Tibial nerve (tissue), 4 donors: Measurements from ENCODE around the gene TFRC. TPM values are rescaled to one million over a fixed set of nuclear protein-coding genes. Genes with fewer than 3 reads are reported as not detected.
"Not testable (repeated sequence)": the region's sequence is repeated elsewhere in the genome, so short reads cannot be mapped to it uniquely, and the experiment has no call there.

Source experiments
- DNase-seq, 2 donors: peaks; one replicate each; pipeline ENCODE4 v3.0.0-alpha.2; 2019; ENCODE audit warnings: low spot score in 2 of 2
- H3K27ac ChIP-seq, 4 donors: fragments of 200-600 bp; sonication (generic) in 3 of 4; one replicate each; pipeline ENCODE4 v1.5.1; 2017 to 2019; ENCODE audit warnings: mild to moderate bottlenecking in 1 of 4
- H3K27me3 ChIP-seq, 2 donors: fragments of 200-600 bp; sonication (generic) in 1 of 2; one replicate each; pipeline versions ENCODE4 v1.5.1 to v1.6.0; 2017 to 2019
- H3K36me3 ChIP-seq, 3 donors: fragments of 200-600 bp; sonication (generic); one replicate each; pipeline ENCODE4 v1.5.1; 2018 to 2019
- H3K4me1 ChIP-seq, 4 donors: fragments of 200-600 bp; sonication (generic) in 3 of 4; one replicate each; pipeline ENCODE4 v1.5.1; 2017 to 2019
- H3K4me3 ChIP-seq, 4 donors: fragments of 200-600 bp; sonication (generic) in 3 of 4; one replicate each; pipeline ENCODE4 v1.5.1; 2017 to 2019; ENCODE audit warnings: mild to moderate bottlenecking in 1 of 4, moderate library complexity in 1 of 4
- H3K9me3 ChIP-seq, 4 donors: fragments of 200-600 bp; sonication (generic) in 3 of 4; one replicate each; pipeline ENCODE4 v1.5.1; 2017 to 2019
- CTCF ChIP-seq, 5 experiments: fragments of 200-600 bp in 3 of 5; fragments of 450-650 bp in 2 of 5; sonication (generic) in 3 of 5; IDR thresholded peaks; one replicate each; pipeline ENCODE4 v1.5.1; 2016 to 2019; ENCODE audit warnings: antibody characterized with exemption in 5 of 5, mild to moderate bottlenecking in 3 of 5, moderate library complexity in 2 of 5
- EP300 ChIP-seq, 2 donors: sonication (generic); formaldehyde crosslinking; IDR thresholded peaks; one replicate each; pipeline ENCODE4 v1.6.1; 2017; ENCODE audit warnings: antibody characterized with exemption in 2 of 2, mild to moderate bottlenecking in 1 of 2
- POLR2A ChIP-seq, 2 donors: fragments of 450-650 bp; IDR thresholded peaks; one replicate each; pipeline ENCODE4 v1.6.1; 2017; ENCODE audit warnings: antibody characterized with exemption in 2 of 2, mild to moderate bottlenecking in 2 of 2, moderate library complexity in 2 of 2
- WGBS, 2 donors: methylation state at CpG; one replicate each; pipeline ENCODE4 v1.1.5; 2018; 5-methylcytosine and 5-hydroxymethylcytosine counted together
- total RNA-seq, 4 donors: library from RNA; depleted of rRNA; stranded (reverse); fragments of >200 nt; gene quantifications; one replicate each; pipeline ENCODE4 v1.1.0, GENCODE V29; 2016

The TFRC gene
- total RNA-seq, 4 donors from 2014 or later: 36.7 to 86.7 (median 43.5) TPM

GRCh38 chr3:196026059-196026458 lies 55.8 kb downstream of the TFRC start:
- H3K4me1 ChIP-seq, H3K27ac ChIP-seq, H3K27me3 ChIP-seq, H3K9me3 ChIP-seq, H3K4me3 ChIP-seq, H3K36me3 ChIP-seq, DNase-seq: not testable (repeated sequence)
- peak in 2 of 5 experiments; percentile 12 to 17 for TF ChIP-seq CTCF (IDR thresholded peaks at IDR 0.05)
- 24 to 36% methylated on average over 10 of the region's 10 CpGs for WGBS, 2 donors

GRCh38 chr3:196024968-196025367 lies 56.9 kb downstream of the TFRC start:
- H3K4me1 ChIP-seq: no peaks in the 10 kb centered on the region
- no peak for TF ChIP-seq EP300 (IDR thresholded peaks at IDR 0.05)
- TF ChIP-seq CTCF (IDR thresholded peaks at IDR 0.05): no peak
- no peak for TF ChIP-seq POLR2A (IDR thresholded peaks at IDR 0.05)
- H3K27ac ChIP-seq: no peak overlapping the region
- no peaks in the 10 kb centered on the region for H3K9me3 ChIP-seq
- no peak for DNase-seq
- H3K27me3 ChIP-seq: peaks cover 0 to 5% of the 10 kb centered on the region in 2 donors
- no peaks in the 10 kb centered on the region for H3K36me3 ChIP-seq
- H3K4me3 ChIP-seq: no peak overlapping the region
- 77 to 83% methylated on average over 12 of the region's 12 CpGs for WGBS, 2 donors

- Histone ChIP-seq H3K4me3 (no peak overlapping the region), H3K4me1 (no peaks in the 10 kb centered on the region), H3K36me3 (no peaks in the 10 kb centered on the region), H3K27ac (no peak overlapping the region), H3K27me3 (peaks cover 0 to 5% of the 10 kb centered on the region in 2 donors), H3K9me3 (no peaks in the 10 kb centered on the region)
- 88 to 89% methylated on average over 8 of the region's 8 CpGs for WGBS, 2 donors
- TF ChIP-seq POLR2A (IDR thresholded peaks at IDR 0.05) (no peak), CTCF (IDR thresholded peaks at IDR 0.05) (no peak), EP300 (IDR thresholded peaks at IDR 0.05) (no peak)
- DNase-seq: no peak
These were observed 57.9 kb downstream of the TFRC start for GRCh38 chr3:196023947-196024346.

GRCh38 chr3:196022499-196022878 lies 59.4 kb downstream of the TFRC start:
- H3K9me3 ChIP-seq, H3K4me1 ChIP-seq, H3K27me3 ChIP-seq, H3K27ac ChIP-seq, DNase-seq, H3K4me3 ChIP-seq, H3K36me3 ChIP-seq: not testable (repeated sequence)
- 81 to 89% methylated on average over 8 of the region's 8 CpGs for WGBS, 2 donors

- 77 to 84% methylated on average over 3 of the region's 3 CpGs for WGBS, 2 donors
- no peaks in the 10 kb centered on the region for H3K4me1 ChIP-seq
- no peak for DNase-seq
- H3K9me3 ChIP-seq: no peaks in the 10 kb centered on the region
- no peak overlapping the region for H3K4me3 ChIP-seq
- no peak overlapping the region for H3K27ac ChIP-seq
- H3K36me3 ChIP-seq: no peaks in the 10 kb centered on the region
- H3K27me3 ChIP-seq: no peaks in the 10 kb centered on the region
- TF ChIP-seq CTCF (IDR thresholded peaks at IDR 0.05): no peak
- TF ChIP-seq EP300 (IDR thresholded peaks at IDR 0.05): no peak
These were observed 61.5 kb downstream of the TFRC start for GRCh38 chr3:196020373-196020772.

GRCh38 chr3:196019576-196019975 lies 62.3 kb downstream of the TFRC start:
- H3K9me3 ChIP-seq: not testable (repeated sequence)
- 42% methylated on average over 9 to 12 of the region's 12 CpGs for WGBS, 2 donors

GRCh38 chr3:196018159-196018558 lies 63.7 kb downstream of the TFRC start:
- H3K27me3 ChIP-seq, H3K27ac ChIP-seq, H3K36me3 ChIP-seq, H3K9me3 ChIP-seq, DNase-seq, H3K4me3 ChIP-seq, H3K4me1 ChIP-seq: not testable (repeated sequence)
- 83 to 91% methylated on average over 5 of the region's 5 CpGs for WGBS, 2 donors

More at GRCh38 chr3:196019576-196019975, 62.3 kb downstream of the TFRC start:
- H3K27me3 ChIP-seq, H3K4me1 ChIP-seq, H3K27ac ChIP-seq, H3K36me3 ChIP-seq, H3K4me3 ChIP-seq, DNase-seq: not testable (repeated sequence)
